Measurements from ENCODE around the gene VAT1. TPM values are rescaled to one million over a fixed set of nuclear protein-coding genes. Genes with fewer than 3 reads are reported as not detected.

Gene VAT1
- total and polyA plus RNA-seq, 2 of the 13 experiments (the other 11 are each of a cell fraction or from before 2014, with no cell fraction given), result 143 to 205 TPM

- TF ChIP-seq PRDM10 (CRISPR knock-in tag; IDR thresholded peaks at IDR 0.05; ENCODE audit: low read depth) (0 out of 2 replicates have a peak, but pooled peaks have one; percentile 36), ZNF784 (CRISPR knock-in tag; IDR thresholded peaks at IDR 0.05; ENCODE audit: borderline replicate concordance) (peak; percentile 45; the same call in 1 of the 2 replicates), MIXL1 (CRISPR knock-in tag; IDR thresholded peaks at IDR 0.05) (no peak; the same call in 1 of the 2 replicates), ZBTB20 (CRISPR knock-in tag; IDR thresholded peaks at IDR 0.05; ENCODE audit: borderline replicate concordance, low read depth) (peak; percentile 74; the same call in 1 of the 2 replicates), ATF7 (IDR thresholded peaks at IDR 0.05) (peak; percentile 41; the same call in 1 of the 2 replicates), ATF7 (CRISPR knock-in tag; IDR thresholded peaks at IDR 0.05) (no peak), MBD4 (IDR thresholded peaks at IDR 0.05; ENCODE audit: borderline replicate concordance, low read length) (no peak), THAP9 (CRISPR knock-in tag; IDR thresholded peaks at IDR 0.05; ENCODE audit: borderline replicate concordance) (peak; percentile 43; the same call in 1 of the 2 replicates), SP1 (IDR thresholded peaks at IDR 0.05) (no peak), SP1 (CRISPR knock-in tag; IDR thresholded peaks at IDR 0.05) (no peak), SRY (CRISPR knock-in tag; IDR thresholded peaks at IDR 0.05) (no peak), ZNF44 (CRISPR knock-in tag; IDR thresholded peaks at IDR 0.05) (no peak)
- TF ChIP-seq, protein P1, sequence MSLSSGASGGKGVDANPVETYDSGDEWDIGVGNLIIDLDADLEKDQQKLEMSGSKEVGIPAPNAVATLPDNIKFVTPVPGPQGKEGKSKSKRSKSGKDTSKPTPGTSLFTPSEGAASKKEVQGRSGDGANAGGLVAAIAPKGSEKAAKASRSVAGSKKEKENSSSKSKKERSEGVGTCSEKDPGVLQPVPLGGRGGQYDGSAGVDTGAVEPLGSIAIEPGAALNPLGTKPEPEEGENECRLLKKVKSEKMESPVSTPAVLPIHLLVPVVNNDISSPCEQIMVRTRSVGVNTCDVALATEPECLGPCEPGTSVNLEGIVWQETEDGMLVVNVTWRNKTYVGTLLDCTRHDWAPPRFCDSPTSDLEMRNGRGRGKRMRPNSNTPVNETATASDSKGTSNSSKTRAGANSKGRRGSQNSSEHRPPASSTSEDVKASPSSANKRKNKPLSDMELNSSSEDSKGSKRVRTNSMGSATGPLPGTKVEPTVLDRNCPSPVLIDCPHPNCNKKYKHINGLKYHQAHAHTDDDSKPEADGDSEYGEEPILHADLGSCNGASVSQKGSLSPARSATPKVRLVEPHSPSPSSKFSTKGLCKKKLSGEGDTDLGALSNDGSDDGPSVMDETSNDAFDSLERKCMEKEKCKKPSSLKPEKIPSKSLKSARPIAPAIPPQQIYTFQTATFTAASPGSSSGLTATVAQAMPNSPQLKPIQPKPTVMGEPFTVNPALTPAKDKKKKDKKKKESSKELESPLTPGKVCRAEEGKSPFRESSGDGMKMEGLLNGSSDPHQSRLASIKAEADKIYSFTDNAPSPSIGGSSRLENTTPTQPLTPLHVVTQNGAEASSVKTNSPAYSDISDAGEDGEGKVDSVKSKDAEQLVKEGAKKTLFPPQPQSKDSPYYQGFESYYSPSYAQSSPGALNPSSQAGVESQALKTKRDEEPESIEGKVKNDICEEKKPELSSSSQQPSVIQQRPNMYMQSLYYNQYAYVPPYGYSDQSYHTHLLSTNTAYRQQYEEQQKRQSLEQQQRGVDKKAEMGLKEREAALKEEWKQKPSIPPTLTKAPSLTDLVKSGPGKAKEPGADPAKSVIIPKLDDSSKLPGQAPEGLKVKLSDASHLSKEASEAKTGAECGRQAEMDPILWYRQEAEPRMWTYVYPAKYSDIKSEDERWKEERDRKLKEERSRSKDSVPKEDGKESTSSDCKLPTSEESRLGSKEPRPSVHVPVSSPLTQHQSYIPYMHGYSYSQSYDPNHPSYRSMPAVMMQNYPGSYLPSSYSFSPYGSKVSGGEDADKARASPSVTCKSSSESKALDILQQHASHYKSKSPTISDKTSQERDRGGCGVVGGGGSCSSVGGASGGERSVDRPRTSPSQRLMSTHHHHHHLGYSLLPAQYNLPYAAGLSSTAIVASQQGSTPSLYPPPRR (CRISPR knock-in tag; IDR thresholded peaks at IDR 0.05; ENCODE audit: borderline replicate concordance), result peak; percentile 24; the same call in 1 of the 2 replicates
- TF ChIP-seq, protein P2, sequence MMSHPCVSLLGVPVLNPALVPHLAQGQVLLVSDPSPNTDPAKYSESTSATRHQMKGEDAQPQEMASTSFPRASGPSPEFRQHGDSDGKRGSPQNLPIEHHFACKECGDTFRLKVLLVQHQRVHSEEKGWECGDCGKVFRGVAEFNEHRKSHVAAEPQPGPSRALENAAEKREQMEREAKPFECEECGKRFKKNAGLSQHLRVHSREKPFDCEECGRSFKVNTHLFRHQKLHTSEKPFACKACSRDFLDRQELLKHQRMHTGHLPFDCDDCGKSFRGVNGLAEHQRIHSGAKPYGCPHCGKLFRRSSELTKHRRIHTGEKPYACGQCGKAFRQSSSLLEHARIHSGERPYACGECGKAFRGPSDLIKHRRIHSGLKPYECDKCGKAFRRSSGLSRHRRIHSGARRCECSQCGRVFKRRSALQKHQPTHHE (CRISPR knock-in tag; IDR thresholded peaks at IDR 0.05; ENCODE audit: borderline replicate concordance), result no peak; the same call in 1 of the 2 replicates
Observed at GRCh38 chr17:43006639-43007551, 15.3 kb downstream of the VAT1 start, which contains the start of gene IFI35 (continued).
